H9 (cell line): ENCODE data around the gene TTC17. TPM values are rescaled to one million over a fixed set of nuclear protein-coding genes. Genes with fewer than 3 reads are reported as not detected.

Source experiments
- DNase-seq: peaks from one replicate; pipeline ENCODE4 v3.0.0-alpha.2; 2017
- H2AFZ ChIP-seq: one replicate; pipeline ENCODE4 v1.6.1; 2013; ENCODE audit warnings: mild to moderate bottlenecking, low read length, control low read depth, moderate library complexity
- H2AK5ac ChIP-seq: 2 replicates; pipeline ENCODE4 v1.6.1; 2013; ENCODE audit warnings: low read length, control low read depth, mixed read lengths; ENCODE audit not compliant: insufficient read length
- H2BK120ac ChIP-seq: one replicate; pipeline ENCODE4 v1.6.1; 2013; ENCODE audit warnings: low read depth, mild to moderate bottlenecking, low read length, control low read depth, inconsistent platforms; ENCODE audit not compliant: poor library complexity, severe bottlenecking
- H2BK12ac ChIP-seq: 2 replicates; pipeline ENCODE4 v1.6.1; 2013; ENCODE audit warnings: low read length, control low read depth, mixed read lengths, low read depth; ENCODE audit not compliant: insufficient read length
- H2BK15ac ChIP-seq: 2 replicates; pipeline ENCODE4 v1.6.1; 2013; ENCODE audit warnings: low read depth, low read length, control low read depth
- H2BK20ac ChIP-seq: one replicate; pipeline ENCODE4 v1.6.1; 2013; ENCODE audit warnings: low read depth, mild to moderate bottlenecking, low read length, control low read depth, inconsistent platforms; ENCODE audit not compliant: poor library complexity, severe bottlenecking
- H2BK5ac ChIP-seq: 2 replicates; pipeline ENCODE4 v1.6.1; 2013; ENCODE audit warnings: low read length, control low read depth, mixed read lengths; ENCODE audit not compliant: insufficient read length
- H3K14ac ChIP-seq: 2 replicates; pipeline ENCODE4 v1.6.1; 2013; ENCODE audit warnings: low read length, control low read depth; ENCODE audit not compliant: insufficient read depth
- H3K18ac ChIP-seq: 2 replicates; pipeline ENCODE4 v1.6.1; 2013; ENCODE audit warnings: low read depth, mild to moderate bottlenecking, mixed read lengths, low read length, control low read depth; ENCODE audit not compliant: insufficient read length
- H3K23ac ChIP-seq: 2 replicates; pipeline ENCODE4 v1.6.1; 2013; ENCODE audit warnings: low read length, control low read depth, mixed read lengths, low read depth; ENCODE audit not compliant: insufficient read length
- H3K23me2 ChIP-seq: 2 replicates; pipeline ENCODE4 v1.6.1; 2013; ENCODE audit warnings: low read depth, mild to moderate bottlenecking, mixed read lengths, low read length, control low read depth; ENCODE audit not compliant: insufficient read length, poor library complexity, severe bottlenecking
- H3K27ac ChIP-seq: 2 replicates; pipeline ENCODE4 v1.5.1; 2013; ENCODE audit warnings: low read length, control low read depth, mixed read lengths, low read depth; ENCODE audit not compliant: insufficient read length
- H3K27me3 ChIP-seq: 2 replicates; pipeline ENCODE4 v1.6.1; 2013; ENCODE audit warnings: low read length, control low read depth, inconsistent platforms; ENCODE audit not compliant: insufficient read depth
- H3K4ac ChIP-seq: 2 replicates; pipeline ENCODE4 v1.6.1; 2013; ENCODE audit warnings: low read depth, mild to moderate bottlenecking, control low read depth, inconsistent platforms, low read length, moderate library complexity
- H3K4me1 ChIP-seq: 2 replicates; pipeline ENCODE4 v1.6.1; 2013; ENCODE audit warnings: low read length, control low read depth, inconsistent platforms; ENCODE audit not compliant: insufficient read depth
- H3K4me2 ChIP-seq: 2 replicates; pipeline ENCODE4 v1.6.1; 2013; ENCODE audit warnings: low read length, control low read depth, mixed read lengths; ENCODE audit not compliant: insufficient read length, insufficient read depth
- H3K56ac ChIP-seq: 2 replicates; pipeline ENCODE4 v1.6.1; 2013; ENCODE audit warnings: low read depth, mild to moderate bottlenecking, mixed read lengths, low read length, control low read depth; ENCODE audit not compliant: insufficient read length
- H3K79me1 ChIP-seq: 2 replicates; pipeline ENCODE4 v1.6.1; 2013; ENCODE audit warnings: low read depth, mild to moderate bottlenecking, moderate library complexity, low read length, control low read depth, inconsistent platforms; ENCODE audit not compliant: insufficient read depth, poor library complexity, severe bottlenecking
- H3K79me2 ChIP-seq: 2 replicates; pipeline ENCODE4 v1.6.1; 2013; ENCODE audit warnings: low read length, control low read depth, inconsistent platforms; ENCODE audit not compliant: insufficient read depth
- H3K9ac ChIP-seq: 2 replicates; pipeline ENCODE4 v1.6.1; 2013; ENCODE audit warnings: low read length, control low read depth, mixed read lengths; ENCODE audit not compliant: insufficient read length; ENCODE audit errors: extremely low read depth
- H3K9me3 ChIP-seq: one replicate; pipeline ENCODE4 v1.6.1; 2013; ENCODE audit warnings: low read depth, low read length, inconsistent platforms; ENCODE audit not compliant: control insufficient read depth
- H3T11ph ChIP-seq: one replicate; pipeline ENCODE4 v1.6.1; 2013; ENCODE audit warnings: mild to moderate bottlenecking, low read length, control low read depth, inconsistent platforms
- H4K20me1 ChIP-seq: one replicate; pipeline ENCODE4 v1.6.1; 2013; ENCODE audit not compliant: control insufficient read depth, insufficient read length, insufficient read depth
- H4K5ac ChIP-seq: 2 replicates; pipeline ENCODE4 v1.6.1; 2013; ENCODE audit warnings: low read depth, mild to moderate bottlenecking, mixed read lengths, low read length, control low read depth; ENCODE audit not compliant: insufficient read length
- H4K8ac ChIP-seq: replicated peaks from 2 replicates; pipeline ENCODE4 v1.6.1; 2013; ENCODE audit warnings: low read length, control low read depth, mixed read lengths, low read depth; ENCODE audit not compliant: insufficient read length
- H4K91ac ChIP-seq: 2 replicates; pipeline ENCODE4 v1.6.1; 2013; ENCODE audit warnings: low read depth, mild to moderate bottlenecking, moderate library complexity, mixed read lengths, low read length, control low read depth; ENCODE audit not compliant: insufficient read length
- H3K27ac Mint-ChIP-seq, 3 experiments: 2 replicates in 2 of 3; 3 replicates in 1 of 3; pipeline ENCODE4 v1.8.0; 2020 to 2021; ENCODE audit warnings: mixed read lengths in 3 of 3, mild to moderate bottlenecking in 1 of 3, moderate library complexity in 1 of 3
- H3K27me3 Mint-ChIP-seq: 2 replicates; pipeline ENCODE4 v1.8.0; 2021; ENCODE audit warnings: low read depth, mild to moderate bottlenecking, moderate library complexity, mixed read lengths
- H3K36me3 Mint-ChIP-seq, 3 experiments: 2 replicates in 2 of 3; 3 replicates in 1 of 3; pipeline ENCODE4 v1.8.0; 2020 to 2021; ENCODE audit warnings: low read depth in 3 of 3, mixed read lengths in 3 of 3; ENCODE audit not compliant: insufficient read depth in 1 of 3
- H3K4me1 Mint-ChIP-seq, 2 experiments: 2 replicates each; pipeline ENCODE4 v1.8.0; 2020; ENCODE audit warnings: mixed read lengths in 2 of 2
- H3K4me3 Mint-ChIP-seq, 2 experiments: 2 replicates in 1 of 2; 3 replicates in 1 of 2; pipeline ENCODE4 v1.8.0; 2020 to 2021; ENCODE audit warnings: mild to moderate bottlenecking in 2 of 2, mixed read lengths in 2 of 2, moderate library complexity in 1 of 2
- H3K9me3 Mint-ChIP-seq, 2 experiments: 2 replicates in 1 of 2; 3 replicates in 1 of 2; pipeline ENCODE4 v1.8.0; 2020; ENCODE audit warnings: mild to moderate bottlenecking in 2 of 2, mixed read lengths in 2 of 2, moderate library complexity in 1 of 2
- WGBS: extraction: QIAGEN DNeasy Blood & Tissue Kit; methylation state at CpG from one replicate; pipeline ENCODE4 v1.1.7; 2013; ENCODE audit warnings: missing lambda C conversion rate, low lambda C conversion rate, mixed read lengths; ENCODE audit not compliant: insufficient read length; ENCODE audit errors: extremely low coverage; 5-methylcytosine and 5-hydroxymethylcytosine counted together
- total RNA-seq: library from RNA; stranded (reverse); gene quantifications from 2 replicates; pipeline ENCODE4 v1.2.1, GENCODE V29; 2021
- TF ChIP-seq, protein P1 (sequence below): fragments of 200-600 bp; sonication (generic); conservative IDR thresholded peaks from 3 replicates; pipeline ENCODE4 v1.8.0; 2021; ENCODE audit warnings: antibody characterized with exemption, mild to moderate bottlenecking

TTC17 gene
- total RNA-seq, 1 experiment from 2014 or later: 68.5 TPM

DNA sequence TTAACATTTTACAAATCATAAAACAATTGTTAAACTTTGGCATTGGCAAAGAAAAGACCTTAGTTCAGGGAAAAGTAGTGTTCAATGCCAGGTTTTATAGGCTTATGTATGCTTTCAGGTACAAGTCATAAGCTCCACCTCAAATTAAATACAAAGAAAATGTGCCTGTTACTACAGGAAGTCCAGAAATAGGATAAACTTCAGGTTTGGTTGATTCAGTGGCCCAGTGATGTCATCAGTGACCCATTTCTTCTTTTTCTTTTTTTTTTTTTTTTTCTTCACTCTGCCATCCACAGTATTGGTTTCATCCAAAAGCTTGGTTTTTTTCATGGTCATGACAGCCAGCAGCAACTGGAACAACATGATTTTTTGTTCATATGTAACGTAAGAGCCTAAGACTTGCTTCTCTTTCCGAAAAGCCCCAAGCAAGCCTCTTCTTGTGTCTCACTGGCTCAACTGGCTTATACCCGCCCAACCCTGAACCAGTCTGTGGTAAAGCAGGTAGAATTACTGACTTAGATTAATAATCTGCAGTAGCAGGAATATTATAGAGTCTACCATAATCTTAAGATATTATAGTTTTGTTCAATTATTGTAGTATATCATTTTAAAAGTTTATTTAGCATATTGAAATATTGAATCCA is 46.2 kb downstream of the TTC17 start:
- no peak overlapping the region for H2BK12ac ChIP-seq
- no peaks in the 10 kb centered on the region for H3K4me1 ChIP-seq
- no peak for DNase-seq
- H3K79me1 ChIP-seq: no peaks in the 10 kb centered on the region
- TF ChIP-seq, protein P1, sequence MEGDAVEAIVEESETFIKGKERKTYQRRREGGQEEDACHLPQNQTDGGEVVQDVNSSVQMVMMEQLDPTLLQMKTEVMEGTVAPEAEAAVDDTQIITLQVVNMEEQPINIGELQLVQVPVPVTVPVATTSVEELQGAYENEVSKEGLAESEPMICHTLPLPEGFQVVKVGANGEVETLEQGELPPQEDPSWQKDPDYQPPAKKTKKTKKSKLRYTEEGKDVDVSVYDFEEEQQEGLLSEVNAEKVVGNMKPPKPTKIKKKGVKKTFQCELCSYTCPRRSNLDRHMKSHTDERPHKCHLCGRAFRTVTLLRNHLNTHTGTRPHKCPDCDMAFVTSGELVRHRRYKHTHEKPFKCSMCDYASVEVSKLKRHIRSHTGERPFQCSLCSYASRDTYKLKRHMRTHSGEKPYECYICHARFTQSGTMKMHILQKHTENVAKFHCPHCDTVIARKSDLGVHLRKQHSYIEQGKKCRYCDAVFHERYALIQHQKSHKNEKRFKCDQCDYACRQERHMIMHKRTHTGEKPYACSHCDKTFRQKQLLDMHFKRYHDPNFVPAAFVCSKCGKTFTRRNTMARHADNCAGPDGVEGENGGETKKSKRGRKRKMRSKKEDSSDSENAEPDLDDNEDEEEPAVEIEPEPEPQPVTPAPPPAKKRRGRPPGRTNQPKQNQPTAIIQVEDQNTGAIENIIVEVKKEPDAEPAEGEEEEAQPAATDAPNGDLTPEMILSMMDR: no peak
- no peak overlapping the region for H3K4me2 ChIP-seq
- no peaks in the 10 kb centered on the region for H3K23me2 ChIP-seq
- H3K36me3 Mint-ChIP-seq: peaks cover 13 to 64% (median 45%) of the 10 kb centered on the region in 3 experiments; a peak in 5 of 7 replicates
- H3K27me3 ChIP-seq: no peaks in the 10 kb centered on the region
- H3K9me3 ChIP-seq: no peaks in the 10 kb centered on the region
- no peak overlapping the region for H3K27ac ChIP-seq
- no peaks in the 10 kb centered on the region for H3K79me2 ChIP-seq
- no peak overlapping the region for H3K4me3 Mint-ChIP-seq
- no peak overlapping the region for H3T11ph ChIP-seq
- H2BK20ac ChIP-seq: no peak overlapping the region
- no peak overlapping the region for H3K9ac ChIP-seq
- no peak overlapping the region for H3K14ac ChIP-seq
- H3K9me3 Mint-ChIP-seq: no peaks in the 10 kb centered on the region
- H4K8ac ChIP-seq: no peak overlapping the region
- peaks cover 7% of the 10 kb centered on the region in 2 experiments for H3K4me1 Mint-ChIP-seq
- H2BK120ac ChIP-seq: no peak overlapping the region
- no peak overlapping the region for H3K56ac ChIP-seq
- no peak overlapping the region for H2AFZ ChIP-seq
- no peak overlapping the region for H2BK15ac ChIP-seq
- no peaks in the 10 kb centered on the region for H4K20me1 ChIP-seq
- H4K5ac ChIP-seq: no peak overlapping the region
- H2BK5ac ChIP-seq: no peak overlapping the region
- H2AK5ac ChIP-seq: no peak overlapping the region
- H4K91ac ChIP-seq: no peak overlapping the region
- no CpG with 5 or more reads among the region's 3 CpGs for WGBS
- no peaks in the 10 kb centered on the region for H3K27me3 Mint-ChIP-seq
- H3K18ac ChIP-seq: no peak overlapping the region
- H3K23ac ChIP-seq: no peak overlapping the region
- no peak overlapping the region for H3K4ac ChIP-seq
- no peak overlapping the region for H3K27ac Mint-ChIP-seq
